Measurements from ENCODE around the gene ITCH.

GRCh38 chr20:34541264-34541901 is 178.3 kb downstream of the ITCH start:
- TF ChIP-seq SP1 (IDR thresholded peaks at IDR 0.05): no peak
- TF ChIP-seq L3MBTL2 (conservative IDR thresholded peaks at IDR 0.05): no peak
- TF ChIP-seq CTBP1 (IDR thresholded peaks at IDR 0.05; ENCODE audit: borderline replicate concordance): no peak
- no peak for TF ChIP-seq BHLHE40 (IDR thresholded peaks at IDR 0.05; ENCODE audit: borderline replicate concordance)
- no peak for TF ChIP-seq FOXM1 (IDR thresholded peaks at IDR 0.05; ENCODE audit: borderline replicate concordance)
- no peak for TF ChIP-seq FOXA1 (IDR thresholded peaks at IDR 0.05)
- no peak for TF ChIP-seq PKNOX1 (IDR thresholded peaks at IDR 0.05)
- TF ChIP-seq NFRKB (IDR thresholded peaks at IDR 0.05): no peak
- TF ChIP-seq ZNF384 (IDR thresholded peaks at IDR 0.05): no peak
- no peak for TF ChIP-seq LEF1 (IDR thresholded peaks at IDR 0.05; ENCODE audit: borderline replicate concordance)
